WERI-Rb-1 (cell line): ENCODE results near the gene NSMCE4A.
"Not testable (repeated sequence)": the region's sequence is repeated elsewhere in the genome, so short reads cannot be mapped to it uniquely, and the experiment has no call there.

ENCODE experiments used
- DNase-seq: peaks from one replicate; pipeline ENCODE4 v3.0.0-alpha.2; 2020
- H3K27ac ChIP-seq: fragments of 250-450 bp; sonication (Bioruptor Pico); 2 replicates; pipeline ENCODE4 v1.5.1; 2020; ENCODE audit warnings: mild to moderate bottlenecking, moderate library complexity
- H3K27me3 ChIP-seq: fragments of 250-450 bp; sonication (Bioruptor Pico); 2 replicates; pipeline ENCODE4 v1.5.1; 2021; ENCODE audit warnings: mild to moderate bottlenecking, low read depth, moderate library complexity; ENCODE audit not compliant: insufficient read depth, severe bottlenecking
- H3K36me3 ChIP-seq: fragments of 250-450 bp; sonication (Bioruptor Pico); 2 replicates; pipeline ENCODE4 v1.5.1; 2020; ENCODE audit warnings: mild to moderate bottlenecking, moderate library complexity
- H3K4me3 ChIP-seq: 2 replicates; pipeline ENCODE4 v1.5.1; 2011; ENCODE audit warnings: low read depth, mild to moderate bottlenecking, control low read depth, low read length
- H3K9me3 ChIP-seq: fragments of 250-450 bp; sonication (Bioruptor Pico); 2 replicates; pipeline ENCODE4 v1.5.1; 2021; ENCODE audit warnings: mild to moderate bottlenecking, moderate library complexity; ENCODE audit not compliant: severe bottlenecking
- CTCF ChIP-seq: IDR thresholded peaks from 2 replicates; pipeline ENCODE4 v1.5.1; 2011; ENCODE audit warnings: low read depth, mild to moderate bottlenecking, control low read depth, inconsistent platforms, low read length

Gene NSMCE4A

DNA sequence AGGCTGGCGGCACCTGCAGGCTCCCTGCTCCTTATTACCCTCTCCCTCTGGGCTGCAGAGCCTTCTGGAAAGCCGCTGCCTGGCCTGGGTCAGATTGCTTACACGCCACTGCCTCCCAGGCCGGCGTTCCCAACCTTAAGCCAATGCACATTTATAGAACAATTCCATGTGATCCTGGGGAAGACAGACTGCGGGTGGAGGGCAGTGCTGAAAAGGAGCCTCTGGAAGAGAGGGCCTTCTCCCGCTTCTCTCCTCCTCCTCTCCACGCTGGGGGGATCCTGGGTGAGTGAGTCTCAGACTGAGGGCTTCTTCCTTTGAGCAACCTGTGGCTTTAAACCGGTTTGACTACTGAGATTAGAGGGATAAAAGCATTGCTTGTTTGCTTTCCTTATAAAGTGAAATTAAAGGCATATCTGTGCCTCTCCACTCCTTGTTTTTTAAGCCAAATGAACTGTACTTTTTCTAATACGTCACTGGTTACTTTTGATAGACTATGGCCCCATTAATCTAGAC lies 19.5 kb upstream of the NSMCE4A start:
- H3K27ac ChIP-seq = no peak overlapping the region
- no peaks in the 10 kb centered on the region for H3K36me3 ChIP-seq
- no peaks in the 10 kb centered on the region for H3K9me3 ChIP-seq
- H3K4me3 ChIP-seq = no peak overlapping the region
- TF ChIP-seq CTCF = no peak
- peak; percentile 19 for DNase-seq
- H3K27me3 ChIP-seq = no peaks in the 10 kb centered on the region

GRCh38 chr10:121991727-121992126 lies 16.7 kb upstream of the NSMCE4A start:
- not testable (repeated sequence) for DNase-seq, H3K27ac ChIP-seq, H3K27me3 ChIP-seq

GRCh38 chr10:121990015-121990677 lies 15.1 kb upstream of the NSMCE4A start:
- H3K9me3 ChIP-seq = no peaks in the 10 kb centered on the region
- TF ChIP-seq CTCF = no peak
- no peak for DNase-seq
- no peak overlapping the region for H3K27ac ChIP-seq
- no peaks in the 10 kb centered on the region for H3K27me3 ChIP-seq
- no peaks in the 10 kb centered on the region for H3K36me3 ChIP-seq
- H3K4me3 ChIP-seq = no peak overlapping the region

More at GRCh38 chr10:121991727-121992126, 16.7 kb upstream of the NSMCE4A start:
- not testable (repeated sequence) for H3K36me3 ChIP-seq, H3K9me3 ChIP-seq, H3K4me3 ChIP-seq

DNA sequence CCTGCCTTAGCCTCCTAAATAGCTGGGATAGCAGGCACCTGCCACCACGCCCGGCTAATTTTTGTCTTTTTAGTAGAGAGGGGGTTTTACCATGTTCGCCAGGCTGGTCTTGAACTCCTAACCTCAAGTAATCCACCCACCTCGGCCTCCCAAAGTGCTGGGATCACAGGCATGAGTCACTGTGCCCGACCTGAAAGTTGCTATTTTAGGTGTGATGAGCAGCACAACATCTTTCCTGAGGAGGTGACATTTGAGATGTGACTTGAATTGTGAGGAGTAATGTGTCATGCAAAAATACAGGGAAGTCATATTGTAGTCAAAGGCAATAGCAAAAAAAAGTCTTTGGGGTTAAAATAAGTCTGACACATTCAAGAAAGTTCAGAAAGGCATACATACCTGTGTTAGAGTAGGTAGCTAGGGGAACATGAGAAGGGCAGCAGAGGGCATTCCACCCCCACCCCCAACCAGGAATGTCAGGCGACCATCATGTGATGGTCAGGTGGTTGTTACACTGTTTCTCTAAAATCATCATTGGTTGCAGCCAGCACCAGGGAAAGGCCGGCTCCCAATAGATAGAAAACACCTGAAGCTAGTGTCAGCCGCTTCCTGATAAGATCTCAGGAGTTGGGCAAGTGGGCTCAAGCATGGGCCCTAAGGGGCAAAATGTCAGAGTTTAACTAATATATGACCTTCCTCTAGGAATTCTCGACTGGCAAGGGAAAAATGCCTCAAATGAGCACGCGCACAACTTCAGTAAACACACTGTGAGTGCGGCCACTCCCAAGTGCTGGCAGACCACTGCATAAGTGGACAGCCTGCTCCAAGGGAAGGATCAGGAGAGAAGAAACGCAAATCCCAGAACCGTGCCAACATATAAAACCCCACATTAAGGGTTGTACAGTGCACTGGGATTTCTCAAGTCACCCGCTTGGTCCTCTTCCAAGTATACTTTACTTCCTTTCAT lies 13.6 kb upstream of the NSMCE4A start, which contains the start of gene TACC2:
TACC2 (plus strand) TSS at position 803 of the 964 bp plus-strand sequence. CDS start 32,819 bp downstream, outside the sequence.
- no peaks in the 10 kb centered on the region for H3K27me3 ChIP-seq
- H3K4me3 ChIP-seq = no peak within 1 kb of the TSS
- no peak within 1 kb of the TSS for H3K27ac ChIP-seq
- no peak for TF ChIP-seq CTCF
- no peak for DNase-seq
- no peaks in the 10 kb centered on the region for H3K36me3 ChIP-seq
- H3K9me3 ChIP-seq = peaks cover 8% of the 10 kb centered on the region

DNA sequence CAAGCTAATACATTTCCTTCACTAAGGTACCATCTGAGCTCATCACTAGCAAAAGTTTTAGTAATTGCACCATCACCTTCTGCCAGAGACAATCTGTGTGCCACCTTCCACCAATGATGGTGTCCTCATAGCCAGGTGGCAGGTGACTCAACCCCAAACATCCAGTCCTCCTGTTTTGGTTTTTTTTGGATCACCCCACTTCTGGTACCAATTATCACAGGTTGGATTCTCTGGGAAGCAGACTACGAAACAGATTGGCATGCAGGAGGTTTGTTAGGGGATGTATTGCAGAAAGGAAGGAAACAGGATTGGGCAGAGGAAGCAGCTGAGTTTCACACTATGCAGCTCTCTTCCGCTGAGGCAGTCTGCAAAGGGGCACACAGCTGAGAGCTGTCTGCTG lies 9.4 kb upstream of the NSMCE4A start:
- Histone ChIP-seq H3K27me3 (no peaks in the 10 kb centered on the region), H3K9me3 (peaks cover 8% of the 10 kb centered on the region), H3K27ac (peak overlapping the region; percentile 71), H3K4me3 (no peak overlapping the region), H3K36me3 (no peaks in the 10 kb centered on the region)
- DNase-seq = no peak
- no peak for TF ChIP-seq CTCF

- Histone ChIP-seq H3K36me3 (no peaks in the 10 kb centered on the region), H3K9me3 (peaks cover 8% of the 10 kb centered on the region), H3K4me3 (no peak overlapping the region), H3K27me3 (no peaks in the 10 kb centered on the region), H3K27ac (peak overlapping the region; percentile 71)
- DNase-seq = peak; percentile 64
- no peak for TF ChIP-seq CTCF
Observed at GRCh38 chr10:121983852-121984251, 8.8 kb upstream of the NSMCE4A start.
